GM12878 (cell line): Measurements from ENCODE around the gene SPAG6. TPM values are rescaled to one million over a fixed set of nuclear protein-coding genes. Genes with fewer than 3 reads are reported as not detected.
A peak's percentile ranks its signal among the peaks of the same experiment; 100 is the strongest.

Source experiments
- ATAC-seq: fragments of 200-7000 bp; cut with Tn5 transposase; 3 replicates; pipeline ENCODE4 v1.9.1; 2020; ENCODE audit warnings: mild to moderate bottlenecking, moderate library complexity
- BruUV-seq: library from RNA; stranded (reverse); fragments of 400-500 nt; replicated peaks from 2 replicates; lab custom pipeline; 2021; lab: Mats Ljungman, UMichigan
- CTCF ChIA-PET: fragments of 300-600 bp; sonication (Branson Sonifier 250); formaldehyde crosslinking; extraction: SDS; loops from one replicate; lab custom pipeline; 2021; ENCODE audit warnings: inconsistent platforms; lab: Yijun Ruan, JAX
- POLR2A ChIA-PET: fragments of 350-600 bp; formaldehyde crosslinking; extraction: SDS; loops from one replicate; lab custom pipeline; 2021; ENCODE audit warnings: inconsistent platforms; lab: Charles Lee
- RAD21 ChIA-PET: fragments of 300-600 bp; sonication (Branson Sonifier 250); formaldehyde crosslinking; loops from one replicate; lab custom pipeline; 2023; ENCODE audit warnings: antibody characterized with exemption; ENCODE audit not compliant: unreplicated experiment; lab: Charles Lee
- SMC1A ChIA-PET: fragments of 300-600 bp; sonication (Branson Sonifier 250); formaldehyde crosslinking; loops from one replicate; lab custom pipeline; 2023; ENCODE audit not compliant: unreplicated experiment, uncharacterized antibody; lab: Charles Lee
- DNase-seq: peaks from one replicate; pipeline ENCODE4 v3.0.0-alpha.2; 2011; ENCODE audit warnings: low read depth, low spot score
- FAIRE-seq: peaks from 3 replicates; lab custom pipeline; 2011; peaks lifted over from hg19 to GRCh38; lab: Jason Lieb, UNC
- H2AFZ ChIP-seq: 2 replicates; pipeline ENCODE4 v1.6.0; 2011; ENCODE audit warnings: low read depth, low read length, control low read depth; ENCODE audit not compliant: control insufficient read depth
- H3K27ac ChIP-seq: 2 replicates; pipeline ENCODE4 v1.5.1; 2011; ENCODE audit warnings: control low read depth; ENCODE audit not compliant: control insufficient read depth, insufficient read depth
- H3K27me3 ChIP-seq, 2 experiments: replicated peaks in 1 of 2; 2 replicates each; pipeline versions ENCODE4 v1.6.0 to v1.6.1; 2011; ENCODE audit warnings: low read length in 1 of 2; ENCODE audit not compliant: control insufficient read depth in 2 of 2, insufficient read depth in 2 of 2
- H3K36me3 ChIP-seq, 2 experiments: 2 replicates each; pipeline ENCODE4 v1.5.1; 2011; ENCODE audit warnings: low read length in 1 of 2; ENCODE audit not compliant: control insufficient read depth in 2 of 2, insufficient read depth in 2 of 2
- H3K4me1 ChIP-seq: 2 replicates; pipeline ENCODE4 v1.6.1; 2011; ENCODE audit warnings: mild to moderate bottlenecking, low read length, moderate library complexity, mixed read lengths; ENCODE audit not compliant: control insufficient read depth, insufficient read depth
- H3K4me2 ChIP-seq: 2 replicates; pipeline ENCODE4 v1.6.0; 2011; ENCODE audit warnings: control low read depth; ENCODE audit not compliant: control insufficient read depth, insufficient read depth
- H3K4me3 ChIP-seq: fragments of 200-600 bp; sonication (generic); 2 replicates; pipeline ENCODE4 v1.5.1; 2016
- H3K79me2 ChIP-seq: 2 replicates; pipeline ENCODE4 v1.6.0; 2011; ENCODE audit warnings: low read length; ENCODE audit not compliant: control insufficient read depth, insufficient read depth
- H3K9ac ChIP-seq: 2 replicates; pipeline ENCODE4 v1.8.0; 2011; ENCODE audit warnings: low read length, control low read depth, mixed read lengths; ENCODE audit not compliant: control insufficient read depth, insufficient read depth
- H3K9me3 ChIP-seq: replicated peaks from 3 replicates; pipeline ENCODE4 v1.5.1; 2011; ENCODE audit warnings: mild to moderate bottlenecking, low read length; ENCODE audit not compliant: control insufficient read depth, insufficient read depth
- H4K20me1 ChIP-seq: 2 replicates; pipeline ENCODE4 v1.6.0; 2011; ENCODE audit not compliant: control insufficient read depth, insufficient read depth
- ATF2 ChIP-seq: IDR thresholded peaks from 2 replicates; pipeline ENCODE4 v1.6.1; 2012; ENCODE audit warnings: low read length, inconsistent platforms
- BHLHE40 ChIP-seq, 2 experiments: fragments of 450-650 bp in 1 of 2; IDR thresholded peaks; 2 replicates each; pipeline ENCODE4 v1.6.1; 2011 to 2017; ENCODE audit warnings: low read depth in 2 of 2, borderline replicate concordance in 1 of 2, improper control_type of control experiment in 1 of 2, low read length in 1 of 2, mild to moderate bottlenecking in 1 of 2
- CUX1 ChIP-seq: IDR thresholded peaks from 2 replicates; pipeline ENCODE4 v1.6.1; 2012; ENCODE audit warnings: improper control_type of control experiment, low read depth, low read length; ENCODE audit not compliant: insufficient replicate concordance
- GATAD2B ChIP-seq: fragments of 450-650 bp; conservative IDR thresholded peaks from 2 replicates; pipeline ENCODE4 v1.6.1; 2017; ENCODE audit warnings: low read depth, mild to moderate bottlenecking, moderate library complexity
- IKZF2 ChIP-seq, 2 experiments: fragments of 450-650 bp; IDR thresholded peaks; 2 replicates each; pipeline ENCODE4 v1.6.1; 2017; ENCODE audit warnings: mild to moderate bottlenecking in 2 of 2, moderate library complexity in 2 of 2
- KDM1A ChIP-seq: fragments of 200-600 bp; sonication (generic); IDR thresholded peaks from 2 replicates; pipeline ENCODE4 v1.6.1; 2016; ENCODE audit warnings: borderline replicate concordance
- NFYA ChIP-seq: IDR thresholded peaks from 2 replicates; pipeline ENCODE4 v1.6.1; 2011; ENCODE audit warnings: low read depth, mild to moderate bottlenecking, low read length, improper control_type of control experiment, borderline replicate concordance
- NR2C2 ChIP-seq: IDR thresholded peaks from 2 replicates; pipeline ENCODE4 v1.6.1; 2011; ENCODE audit warnings: borderline replicate concordance, low read depth; ENCODE audit not compliant: control insufficient read depth, insufficient read length
- PAX5 ChIP-seq: IDR thresholded peaks from 2 replicates; pipeline ENCODE4 v1.6.1; 2011; ENCODE audit warnings: low read depth, low read length, borderline replicate concordance
- SMAD5 ChIP-seq: IDR thresholded peaks from 2 replicates; pipeline ENCODE4 v1.6.1; 2016; ENCODE audit warnings: antibody characterized with exemption, low read depth
- SMARCA5 ChIP-seq: fragments of 450-650 bp; IDR thresholded peaks from 2 replicates; pipeline ENCODE4 v1.6.1; 2017; ENCODE audit warnings: mild to moderate bottlenecking
- SRF ChIP-seq, 2 experiments: IDR thresholded peaks; 2 replicates each; pipeline ENCODE4 v1.6.1; 2011; ENCODE audit warnings: low read depth in 2 of 2, low read length in 2 of 2, mild to moderate bottlenecking in 1 of 2, moderate library complexity in 1 of 2
- TBL1XR1 ChIP-seq: IDR thresholded peaks from 2 replicates; pipeline ENCODE4 v1.6.1; 2012; ENCODE audit warnings: low read depth, low read length, improper control_type of control experiment
- WRNIP1 ChIP-seq: IDR thresholded peaks from 2 replicates; pipeline ENCODE4 v1.6.1; 2011; ENCODE audit warnings: low read depth, low read length, improper control_type of control experiment, borderline replicate concordance
- WGBS: methylation state at CpG from one replicate; pipeline ENCODE4 v1.1.6; 2016; ENCODE audit warnings: low lambda C conversion rate; ENCODE audit not compliant: insufficient replicate concordance, insufficient coverage; ENCODE audit errors: missing lambda C conversion rate; 5-methylcytosine and 5-hydroxymethylcytosine counted together
- in situ Hi-C: fragments of 300-500 bp; cut with MboI; formaldehyde crosslinking; loops from 9 replicates; pipeline ENCODE4 v1.14.3; 2018; ENCODE audit warnings: mixed read lengths
- intact Hi-C: fragments of 100-400 bp; cut with micrococcal nuclease; formaldehyde crosslinking; loops from one replicate; pipeline ENCODE4 v1.14.2; 2022; ENCODE audit not compliant: unreplicated experiment
- polyA plus RNA-seq, 11 experiments: library from polyadenylated mRNA; depleted of rRNA in 4 of 11; unstranded in 6 of 11; stranded (reverse) in 5 of 11; fragments of >200 nt; fragmentation: Nextera tagmentation in 4 of 11; fragmentation: Illumina TruSeq in 1 of 11; extraction: Ambion mirVana in 4 of 11; extraction: Trizol in 1 of 11; gene quantifications; 1 replicate in 1 of 11; 2 replicates in 10 of 11; pipeline versions ENCODE4 v1.2.1 to v1.2.3, GENCODE V29; 2011 to 2016; ENCODE audit warnings: inconsistent platforms in 2 of 11, missing spikeins in 2 of 11, low read depth in 1 of 11
- total RNA-seq, 4 experiments: library from RNA; depleted of rRNA in 3 of 4; stranded (reverse); fragments of >200 nt in 3 of 4; fragmentation: Illumina TruSeq in 1 of 4; extraction: Trizol in 1 of 4; gene quantifications; 2 replicates each; pipeline versions ENCODE4 v1.2.1 to v1.2.3, GENCODE V29; 2013 to 2021
- TF ChIP-seq, protein P1 (sequence below): fragments of 450-650 bp; formaldehyde crosslinking; IDR thresholded peaks from 2 replicates; pipeline ENCODE4 v1.4.0; 2022; ENCODE audit warnings: mild to moderate bottlenecking, moderate library complexity

SPAG6 gene
- total and polyA plus RNA-seq, 10 of the 15 experiments (the other 5 are each of a cell fraction or from before 2014, with no cell fraction given) = 0.13 to 0.99 (median 0.40) TPM; not detected in 1

DNA sequence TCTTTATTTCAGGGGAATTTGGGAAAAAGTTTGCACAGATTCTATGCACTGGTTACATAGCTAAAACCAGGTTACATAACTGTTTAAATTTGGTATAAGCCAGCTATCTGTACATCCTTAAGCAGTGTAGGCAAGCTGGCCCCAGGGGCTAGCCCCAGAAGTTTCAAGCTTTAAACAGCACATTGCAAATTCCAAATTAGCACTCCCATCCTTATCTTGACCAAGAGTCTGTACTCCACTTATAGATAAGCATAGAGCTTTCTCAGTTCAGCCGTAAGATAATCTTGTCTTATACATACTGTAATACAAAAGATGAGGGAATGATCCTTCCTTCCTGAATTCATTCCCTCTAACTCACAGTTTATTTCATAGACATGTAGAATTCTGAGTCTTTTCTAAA lies 109.3 kb downstream of the SPAG6 start:
- H3K9me3 ChIP-seq = no peaks in the 10 kb centered on the region; the same call in 2 of the 3 replicates
- WGBS = 48% methylated on average over 1 of the region's 1 CpG
- no peak overlapping the region for H3K27ac ChIP-seq
- H3K9ac ChIP-seq = no peak overlapping the region
- H3K4me3 ChIP-seq = no peak overlapping the region
- no peak overlapping the region for H2AFZ ChIP-seq
- no peaks in the 10 kb centered on the region for H3K27me3 ChIP-seq
- ATAC-seq (peak; percentile 37; the same call in 2 of the 3 replicates), DNase-seq (no peak), FAIRE-seq (no peak)
- ChIA-PET RAD21 (no interaction called here), POLR2A (no interaction called here), CTCF (no interaction called here), SMC1A (interaction anchor here (0.6 to 1.6 kb wide), 4 partner anchors 25 to 478 kb away, joined by 3 to 5 read pairs (median 4); no protein-coding TSS in a partner anchor)
- intact Hi-C loops = no loop called here
- BruUV-seq = no TSS peak
- H4K20me1 ChIP-seq = no peaks in the 10 kb centered on the region
- no peak overlapping the region for H3K4me2 ChIP-seq
- no peaks in the 10 kb centered on the region for H3K36me3 ChIP-seq
- in situ Hi-C loops = no loop called here
- H3K79me2 ChIP-seq = no peaks in the 10 kb centered on the region
- 0 out of 2 replicates have a peak, but pooled peaks cover 3% of the 10 kb centered on the region for H3K4me1 ChIP-seq
- TF ChIP-seq SRF (IDR thresholded peaks at IDR 0.05; ENCODE audit: low read depth in 2 of 2, low read length in 2 of 2) = no peak
- no peak for TF ChIP-seq SMAD5
- no peak for TF ChIP-seq TBL1XR1
- TF ChIP-seq WRNIP1 = no peak
- TF ChIP-seq KDM1A = no peak
- TF ChIP-seq IKZF2 (IDR thresholded peaks at IDR 0.05) = no peak
- TF ChIP-seq CUX1 = no peak
- TF ChIP-seq PAX5 = no peak
- TF ChIP-seq GATAD2B = no peak
- no peak for TF ChIP-seq SMARCA5
- TF ChIP-seq, protein P1, sequence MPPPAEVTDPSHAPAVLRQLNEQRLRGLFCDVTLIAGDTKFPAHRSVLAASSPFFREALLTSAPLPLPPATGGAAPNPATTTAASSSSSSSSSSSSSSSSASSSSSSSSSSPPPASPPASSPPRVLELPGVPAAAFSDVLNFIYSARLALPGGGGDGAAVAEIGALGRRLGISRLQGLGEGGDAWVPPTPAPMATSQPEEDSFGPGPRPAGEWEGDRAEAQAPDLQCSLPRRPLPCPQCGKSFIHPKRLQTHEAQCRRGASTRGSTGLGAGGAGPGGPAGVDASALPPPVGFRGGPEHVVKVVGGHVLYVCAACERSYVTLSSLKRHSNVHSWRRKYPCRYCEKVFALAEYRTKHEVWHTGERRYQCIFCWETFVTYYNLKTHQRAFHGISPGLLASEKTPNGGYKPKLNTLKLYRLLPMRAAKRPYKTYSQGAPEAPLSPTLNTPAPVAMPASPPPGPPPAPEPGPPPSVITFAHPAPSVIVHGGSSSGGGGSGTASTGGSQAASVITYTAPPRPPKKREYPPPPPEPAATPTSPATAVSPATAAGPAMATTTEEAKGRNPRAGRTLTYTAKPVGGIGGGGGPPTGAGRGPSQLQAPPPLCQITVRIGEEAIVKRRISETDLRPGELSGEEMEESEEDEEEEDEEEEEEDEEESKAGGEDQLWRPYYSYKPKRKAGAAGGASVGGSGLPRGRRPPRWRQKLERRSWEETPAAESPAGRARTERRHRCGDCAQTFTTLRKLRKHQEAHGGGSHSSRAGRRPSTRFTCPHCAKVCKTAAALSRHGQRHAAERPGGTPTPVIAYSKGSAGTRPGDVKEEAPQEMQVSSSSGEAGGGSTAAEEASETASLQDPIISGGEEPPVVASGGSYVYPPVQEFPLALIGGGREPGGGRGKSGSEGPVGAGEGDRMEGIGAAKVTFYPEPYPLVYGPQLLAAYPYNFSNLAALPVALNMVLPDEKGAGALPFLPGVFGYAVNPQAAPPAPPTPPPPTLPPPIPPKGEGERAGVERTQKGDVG (CRISPR knock-in tag) = no peak
- TF ChIP-seq NR2C2 = no peak
- TF ChIP-seq BHLHE40 (IDR thresholded peaks at IDR 0.05; ENCODE audit: borderline replicate concordance in 1 of 2, low read depth in 2 of 2, low read length in 1 of 2) = no peak
- no peak for TF ChIP-seq ATF2
- TF ChIP-seq NFYA = no peak
